ENCODE results near the gene C1orf53.
"Not testable (repeated sequence)": the region's sequence is repeated elsewhere in the genome, so short reads cannot be mapped to it uniquely, and the experiment has no call there.

Gene C1orf53

GRCh38 chr1:197951089-197951488 is 48.7 kb downstream of the C1orf53 start:
- no peak for DNase-seq (ENCODE audit: extremely low read depth, low read depth)
- no peak for TF ChIP-seq CTCF (IDR thresholded peaks at IDR 0.05; ENCODE audit: low read depth, low read length, missing control alignments)

GRCh38 chr1:197951617-197952175 is 49.3 kb downstream of the C1orf53 start:
- H3K4me3 ChIP-seq (replicated peaks; ENCODE audit: low read depth, low read length): no peak overlapping the region
- DNase-seq (ENCODE audit: extremely low read depth, low read depth): no peak
- no peak for TF ChIP-seq CTCF (IDR thresholded peaks at IDR 0.05; ENCODE audit: low read depth, low read length, missing control alignments)

More at GRCh38 chr1:197951089-197951488, 48.7 kb downstream of the C1orf53 start:
- H3K4me3 ChIP-seq (replicated peaks; ENCODE audit: low read depth, low read length): no peak overlapping the region

- H3K4me3 ChIP-seq (replicated peaks; ENCODE audit: low read depth, low read length); DNase-seq (ENCODE audit: extremely low read depth, low read depth): not testable (repeated sequence)
These were observed 51.0 kb downstream of the C1orf53 start for GRCh38 chr1:197953472-197953871.

- no peak overlapping the region for H3K4me3 ChIP-seq (replicated peaks; ENCODE audit: low read depth, low read length)
- no peak for TF ChIP-seq CTCF (IDR thresholded peaks at IDR 0.05; ENCODE audit: low read depth, low read length, missing control alignments)
- DNase-seq (ENCODE audit: extremely low read depth, low read depth): no peak
These were observed 52.4 kb downstream of the C1orf53 start for GRCh38 chr1:197954718-197955418.

- no peak for TF ChIP-seq CTCF (IDR thresholded peaks at IDR 0.05; ENCODE audit: low read depth, low read length, missing control alignments)
- DNase-seq (ENCODE audit: extremely low read depth, low read depth): no peak
- H3K4me3 ChIP-seq (replicated peaks; ENCODE audit: low read depth, low read length): no peak overlapping the region
These were observed 53.3 kb downstream of the C1orf53 start for GRCh38 chr1:197955486-197956394.
